H1 (cell line): ENCODE data around the gene PCDH9. TPM values are rescaled to one million over a fixed set of nuclear protein-coding genes. Genes with fewer than 3 reads are reported as not detected.

Experiments used
- CTCF ChIA-PET: fragments of 300-600 bp; sonication (Branson Sonifier 250); formaldehyde crosslinking; loops from one replicate; lab custom pipeline; 2021; ENCODE audit not compliant: partially characterized antibody; lab: Charles Lee
- POLR2A ChIA-PET: fragments of 300-600 bp; sonication (Branson Sonifier 250); formaldehyde crosslinking; loops from one replicate; lab custom pipeline; 2021; ENCODE audit warnings: inconsistent platforms; ENCODE audit not compliant: partially characterized antibody; lab: Charles Lee
- DNase-seq, 2 experiments: peaks; one replicate each; pipeline versions ENCODE4 v3.0.0 to v3.0.0-alpha.2; 2010 to 2022; ENCODE audit warnings: low spot score in 2 of 2, low read depth in 1 of 2, mixed read lengths in 1 of 2
- FAIRE-seq: peaks from 2 replicates; lab custom pipeline; 2011; peaks lifted over from hg19 to GRCh38; lab: Jason Lieb, UNC
- H2AFZ ChIP-seq: 2 replicates; pipeline ENCODE4 v1.8.1; 2012; ENCODE audit warnings: low read length, inconsistent platforms
- H2AK5ac ChIP-seq: 2 replicates; pipeline ENCODE4 v1.6.1; 2013; ENCODE audit warnings: low read depth, low read length
- H2BK120ac ChIP-seq: replicated peaks from 2 replicates; pipeline ENCODE3; 2013; ENCODE audit warnings: low read depth, low read length, inconsistent platforms
- H2BK12ac ChIP-seq: 2 replicates; pipeline ENCODE4 v1.6.1; 2013; ENCODE audit warnings: low read depth, low read length
- H2BK15ac ChIP-seq: 2 replicates; pipeline ENCODE4 v1.6.1; 2013; ENCODE audit warnings: low read length
- H2BK20ac ChIP-seq: 2 replicates; pipeline ENCODE4 v1.6.1; 2013; ENCODE audit warnings: low read length
- H2BK5ac ChIP-seq: 2 replicates; pipeline ENCODE4 v1.6.1; 2013; ENCODE audit warnings: low read depth, low read length
- H3K14ac ChIP-seq: 2 replicates; pipeline ENCODE4 v1.6.1; 2013; ENCODE audit warnings: inconsistent platforms; ENCODE audit not compliant: insufficient read length
- H3K18ac ChIP-seq: 2 replicates; pipeline ENCODE4 v1.6.1; 2013; ENCODE audit warnings: low read length; ENCODE audit errors: extremely low read depth
- H3K23ac ChIP-seq: 2 replicates; pipeline ENCODE4 v1.6.1; 2013; ENCODE audit warnings: inconsistent platforms; ENCODE audit not compliant: insufficient read length
- H3K23me2 ChIP-seq: 2 replicates; pipeline ENCODE4 v1.6.1; 2013; ENCODE audit warnings: low read depth, low read length
- H3K27ac ChIP-seq: 2 replicates; pipeline ENCODE4 v1.6.1; 2011; ENCODE audit warnings: low read depth, low read length, inconsistent platforms
- H3K27me3 ChIP-seq, 4 experiments: replicated peaks in 1 of 4; 1 replicate in 1 of 4; 2 replicates in 3 of 4; pipeline versions ENCODE4 v1.6.1 to v1.8.1; 2011 to 2013; ENCODE audit warnings: low read length in 3 of 4, mild to moderate bottlenecking in 3 of 4, inconsistent platforms in 2 of 4, mixed read lengths in 2 of 4, moderate library complexity in 1 of 4; ENCODE audit not compliant: control insufficient read depth in 3 of 4, insufficient read depth in 3 of 4; ENCODE audit errors: extremely low read depth in 1 of 4
- H3K36me3 ChIP-seq, 4 experiments: 2 replicates each; pipeline versions ENCODE4 v1.6.1 to v1.8.1; 2011 to 2013; ENCODE audit warnings: mild to moderate bottlenecking in 4 of 4, low read length in 3 of 4, moderate library complexity in 2 of 4, control low read depth in 1 of 4, inconsistent platforms in 1 of 4; ENCODE audit not compliant: insufficient read depth in 4 of 4, control insufficient read depth in 2 of 4
- H3K4ac ChIP-seq: replicated peaks from 2 replicates; pipeline ENCODE3; 2013; ENCODE audit warnings: low read length, low read depth, mixed read lengths, inconsistent platforms; ENCODE audit not compliant: insufficient read length
- H3K4me1 ChIP-seq, 4 experiments: replicated peaks in 1 of 4; 1 replicate in 1 of 4; 2 replicates in 3 of 4; pipeline versions ENCODE4 v1.6.1 to v1.8.1; 2011 to 2013; ENCODE audit warnings: low read length in 3 of 4, inconsistent platforms in 2 of 4, mixed read lengths in 1 of 4; ENCODE audit not compliant: insufficient read depth in 4 of 4, control insufficient read depth in 3 of 4
- H3K4me2 ChIP-seq, 2 experiments: 2 replicates each; pipeline versions ENCODE4 v1.6.1 to v1.8.1; 2011 to 2013; ENCODE audit warnings: low read depth in 2 of 2, low read length in 2 of 2, control low read depth in 1 of 2, inconsistent platforms in 1 of 2, mild to moderate bottlenecking in 1 of 2; ENCODE audit not compliant: insufficient read depth in 1 of 2
- H3K4me3 ChIP-seq, 4 experiments: fragments of 200-600, 300-600 bp in 1 of 4; sonication (generic), shearing (Covaris generic), sonication (Bioruptor Twin) in 1 of 4; 2 replicates each; pipeline versions ENCODE4 v1.5.1 to v1.8.1; 2011 to 2016; ENCODE audit warnings: low read length in 4 of 4, low read depth in 3 of 4, control low read depth in 2 of 4, inconsistent platforms in 2 of 4, mild to moderate bottlenecking in 2 of 4, mixed read lengths in 1 of 4, moderate library complexity in 1 of 4; ENCODE audit not compliant: insufficient read depth in 2 of 4; ENCODE audit errors: extremely low read depth in 1 of 4
- H3K56ac ChIP-seq: replicated peaks from 2 replicates; pipeline ENCODE3; 2013; ENCODE audit warnings: low read depth, mild to moderate bottlenecking, mixed read lengths, low read length, inconsistent platforms; ENCODE audit not compliant: insufficient read length
- H3K79me1 ChIP-seq: 2 replicates; pipeline ENCODE4 v1.6.1; 2013; ENCODE audit warnings: low read depth, low read length, control low read depth
- H3K79me2 ChIP-seq, 2 experiments: 2 replicates each; pipeline versions ENCODE4 v1.6.1 to v1.8.1; 2012 to 2013; ENCODE audit warnings: low read length in 2 of 2, mild to moderate bottlenecking in 2 of 2, inconsistent platforms in 1 of 2; ENCODE audit not compliant: insufficient read depth in 2 of 2, control insufficient read depth in 1 of 2
- H3K9ac ChIP-seq, 4 experiments: replicated peaks in 1 of 4; 1 replicate in 1 of 4; 2 replicates in 3 of 4; pipeline versions ENCODE4 v1.6.1 to v1.8.1; 2011 to 2013; ENCODE audit warnings: low read depth in 3 of 4, low read length in 3 of 4, control low read depth in 2 of 4, mild to moderate bottlenecking in 2 of 4, moderate library complexity in 2 of 4, inconsistent platforms in 1 of 4; ENCODE audit errors: extremely low read depth in 1 of 4
- H3K9me3 ChIP-seq, 2 experiments: 2 replicates each; pipeline versions ENCODE4 v1.6.1 to v1.8.1; 2012 to 2013; ENCODE audit warnings: mild to moderate bottlenecking in 2 of 2, moderate library complexity in 2 of 2, control low read depth in 1 of 2, inconsistent platforms in 1 of 2, low read depth in 1 of 2, low read length in 1 of 2, mixed read lengths in 1 of 2; ENCODE audit not compliant: insufficient read depth in 2 of 2
- H4K20me1 ChIP-seq, 2 experiments: replicated peaks in 1 of 2; 2 replicates each; pipeline versions ENCODE3 to v1.8.1; 2011 to 2013; ENCODE audit warnings: inconsistent platforms in 2 of 2, low read length in 2 of 2, mild to moderate bottlenecking in 1 of 2; ENCODE audit not compliant: insufficient read depth in 2 of 2, control insufficient read depth in 1 of 2
- H4K5ac ChIP-seq: 2 replicates; pipeline ENCODE4 v1.6.1; 2013; ENCODE audit warnings: low read length, low read depth, mixed read lengths, inconsistent platforms; ENCODE audit not compliant: insufficient read length
- H4K8ac ChIP-seq: 2 replicates; pipeline ENCODE4 v1.8.0; 2013; ENCODE audit warnings: mild to moderate bottlenecking, moderate library complexity, low read length, inconsistent platforms; ENCODE audit not compliant: insufficient read depth; ENCODE audit errors: extremely low read depth
- H4K91ac ChIP-seq: replicated peaks from 2 replicates; pipeline ENCODE3; 2013; ENCODE audit warnings: low read length, mixed read lengths, inconsistent platforms; ENCODE audit not compliant: insufficient read length
- BACH1 ChIP-seq: IDR thresholded peaks from 2 replicates; pipeline ENCODE4 v1.6.1; 2012; ENCODE audit warnings: low read length, improper control_type of control experiment
- MAX ChIP-seq: IDR thresholded peaks from 2 replicates; pipeline ENCODE4 v1.6.1; 2012; ENCODE audit warnings: inconsistent platforms
- SIRT6 ChIP-seq: IDR thresholded peaks from one replicate; pipeline ENCODE4 v1.7.1; 2012; ENCODE audit warnings: low read length, inconsistent platforms
- TAF1 ChIP-seq: IDR thresholded peaks from 2 replicates; pipeline ENCODE4 v1.6.1; 2011; ENCODE audit warnings: mild to moderate bottlenecking, low read depth, low read length
- WGBS, 2 experiments: shearing (Covaris generic) in 1 of 2; methylation state at CpG; one replicate each; pipeline versions ENCODE4 v1.1.6 to v1.1.7; 2013 to 2015; ENCODE audit warnings: low lambda C conversion rate in 2 of 2, mixed read lengths in 2 of 2, inconsistent platforms in 1 of 2, low coverage in 1 of 2, missing lambda C conversion rate in 1 of 2; ENCODE audit not compliant: insufficient replicate concordance in 2 of 2, insufficient coverage in 1 of 2, insufficient read length in 1 of 2; ENCODE audit errors: extremely low coverage in 1 of 2, missing lambda C conversion rate in 1 of 2; 5-methylcytosine and 5-hydroxymethylcytosine counted together
- polyA plus RNA-seq, 7 experiments: library from polyadenylated mRNA; depleted of rRNA in 3 of 7; stranded (reverse) in 5 of 7; unstranded in 2 of 7; fragments of >200 nt in 5 of 7; fragments of 200-250 nt in 2 of 7; gene quantifications; 1 replicate in 5 of 7; 2 replicates in 1 of 7; 4 replicates in 1 of 7; pipeline versions ENCODE4 v1.2.1 to v1.2.3, GENCODE V29; 2011 to 2013; ENCODE audit warnings: missing spikeins in 2 of 7, mixed read lengths in 2 of 7
- total RNA-seq: library from RNA; stranded (reverse); fragmentation: NEBNext Ultra II Directional; extraction: Animal tissue kit (Norgen Biotek cat#: 25700); gene quantifications from 2 replicates; pipeline ENCODE4 v1.2.1, GENCODE V29; 2021

PCDH9 gene
- total and polyA plus RNA-seq, 2 of the 8 experiments (the other 6 are each of a cell fraction or from before 2014, with no cell fraction given) = 0.12 to 0.60 TPM

DNA sequence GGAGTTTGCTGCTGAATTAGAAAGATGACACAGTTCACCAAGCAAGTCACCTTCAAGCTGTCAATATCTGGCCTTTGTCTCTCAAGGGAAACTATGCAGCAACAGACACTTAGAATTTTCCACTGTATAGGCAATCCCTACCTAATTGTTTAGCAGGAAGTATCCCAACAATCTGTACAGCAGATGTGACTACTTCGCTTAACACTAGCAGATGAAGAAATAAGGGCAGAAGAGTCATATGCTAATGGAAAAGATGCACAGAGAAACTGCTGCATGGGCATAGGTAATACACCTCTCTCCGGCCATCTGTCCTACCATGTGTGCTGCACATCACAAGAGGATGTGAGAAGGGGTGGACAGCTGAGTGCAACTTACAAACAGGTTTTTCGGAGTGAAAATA, 851.2 kb downstream of the PCDH9 start:
- H2BK120ac ChIP-seq = no peak overlapping the region
- H3K36me3 ChIP-seq = no peaks in the 10 kb centered on the region
- H3K14ac ChIP-seq = no peak overlapping the region
- no peak overlapping the region for H4K5ac ChIP-seq
- H3K9ac ChIP-seq = no peak overlapping the region
- H3K79me1 ChIP-seq = no peaks in the 10 kb centered on the region
- H3K27ac ChIP-seq = no peak overlapping the region
- no peaks in the 10 kb centered on the region for H3K4me1 ChIP-seq
- no peak overlapping the region for H2AK5ac ChIP-seq
- POLR2A ChIA-PET = no interaction called here
- H4K20me1 ChIP-seq = peaks cover 0 to 1% of the 10 kb centered on the region in 2 experiments
- H2BK12ac ChIP-seq = no peak overlapping the region
- no peak overlapping the region for H2BK5ac ChIP-seq
- H3K9me3 ChIP-seq = no peaks in the 10 kb centered on the region
- no peaks in the 10 kb centered on the region for H3K23me2 ChIP-seq
- TF ChIP-seq TAF1 = no peak
- TF ChIP-seq MAX = no peak
- no peak for TF ChIP-seq BACH1
- no peak for TF ChIP-seq SIRT6
- TF ChIP-seq, all 59 proteins: peak for 0
- Histone ChIP-seq H3K18ac (no peak overlapping the region), H3K4me2 (no peak overlapping the region), H2AFZ (no peak overlapping the region), H4K8ac (no peak overlapping the region), H3K4me3 (no peak overlapping the region), H4K91ac (no peak overlapping the region), H2BK15ac (no peak overlapping the region), H3K56ac (no peak overlapping the region), H3K79me2 (no peaks in the 10 kb centered on the region), H3K23ac (no peak overlapping the region), H3K4ac (no peak overlapping the region), H3K27me3 (no peaks in the 10 kb centered on the region), H2BK20ac (no peak overlapping the region)
- DNase-seq (no peak), FAIRE-seq (no peak)
- CTCF ChIA-PET = no interaction called here
- WGBS, 2 experiments = 92% methylated on average over 3 of the region's 3 CpGs; no CpG with 5 or more reads in 1 of the 2 experiments
